Glutamatergic neuron (in vitro differentiated cells): ENCODE results near the gene PPP6R3. TPM values are rescaled to one million over a fixed set of nuclear protein-coding genes. Genes with fewer than 3 reads are reported as not detected.

Source experiments
- DNase-seq: peaks from one replicate; pipeline ENCODE4 v3.0.0; 2022
- H3K27ac Mint-ChIP-seq: one replicate; pipeline ENCODE4 v1.8.0; 2020; ENCODE audit warnings: mild to moderate bottlenecking, mixed read lengths, inconsistent platforms; ENCODE audit not compliant: unreplicated experiment
- H3K27me3 Mint-ChIP-seq: one replicate; pipeline ENCODE4 v1.8.0; 2020; ENCODE audit warnings: mild to moderate bottlenecking, moderate library complexity, mixed read lengths, inconsistent platforms; ENCODE audit not compliant: unreplicated experiment
- H3K36me3 Mint-ChIP-seq: one replicate; pipeline ENCODE4 v1.8.0; 2020; ENCODE audit warnings: mild to moderate bottlenecking, mixed read lengths, inconsistent platforms; ENCODE audit not compliant: unreplicated experiment
- H3K4me1 Mint-ChIP-seq: one replicate; pipeline ENCODE4 v1.8.0; 2020; ENCODE audit warnings: mild to moderate bottlenecking, low read depth, mixed read lengths, inconsistent platforms; ENCODE audit not compliant: unreplicated experiment
- H3K4me3 Mint-ChIP-seq: one replicate; pipeline ENCODE4 v1.8.0; 2020; ENCODE audit warnings: mild to moderate bottlenecking, mixed read lengths, inconsistent platforms; ENCODE audit not compliant: unreplicated experiment
- H3K9me3 Mint-ChIP-seq: one replicate; pipeline ENCODE4 v1.8.0; 2020; ENCODE audit warnings: mild to moderate bottlenecking, moderate library complexity, mixed read lengths, inconsistent platforms; ENCODE audit not compliant: unreplicated experiment
- CTCF ChIP-seq: fragments of 200-600 bp; sonication (generic); IDR thresholded peaks from one replicate; pipeline ENCODE4 v1.5.0; 2021; ENCODE audit not compliant: partially characterized antibody, unreplicated experiment
- total RNA-seq: library from RNA; stranded (reverse); fragmentation: NEBNext Ultra II Directional; extraction: Animal tissue kit (Norgen Biotek cat#: 25700); gene quantifications from one replicate; pipeline ENCODE4 v1.2.1, GENCODE V29; 2021; ENCODE audit not compliant: unreplicated experiment

Gene PPP6R3
- total RNA-seq, 1 donor from 2014 or later, result 312 TPM

DNA sequence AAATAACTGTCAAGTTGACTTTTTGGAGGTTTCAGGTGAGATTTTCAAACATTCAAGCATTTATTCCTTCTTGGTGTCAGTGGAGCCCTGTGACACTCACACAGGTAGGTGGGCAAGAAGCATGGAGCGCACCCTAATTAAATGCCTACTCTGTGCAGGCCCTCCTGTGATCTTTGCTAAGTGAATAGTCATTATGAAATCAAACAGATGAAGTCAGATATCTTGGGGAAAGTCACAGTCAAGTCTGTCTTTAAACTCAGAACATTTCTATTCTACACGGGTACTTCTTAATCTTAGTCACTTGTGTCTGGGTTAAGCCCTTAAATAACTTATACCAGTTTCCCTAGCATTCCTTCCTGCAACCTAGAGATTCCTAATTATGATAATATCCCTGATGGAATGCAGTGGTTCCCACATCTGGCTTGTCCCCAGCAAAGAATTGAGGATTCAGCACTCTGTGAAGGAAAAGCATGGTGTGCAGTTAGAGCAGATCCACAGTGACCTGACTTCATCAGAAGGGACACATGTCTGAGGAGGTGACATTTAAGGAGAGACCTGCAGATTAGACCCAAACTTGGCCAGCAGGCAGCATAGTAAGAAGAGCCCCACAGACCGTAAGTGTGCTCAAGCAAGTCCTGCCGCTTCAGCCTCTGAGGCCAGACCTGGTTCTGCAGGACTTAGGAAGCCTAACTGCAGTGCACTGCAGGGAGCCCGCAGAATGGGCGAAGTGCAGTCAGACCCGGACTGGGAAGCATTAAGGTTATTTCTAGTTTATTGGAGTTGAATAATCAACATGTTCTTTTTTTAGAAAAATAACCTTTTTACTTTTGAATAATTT is 138.5 kb downstream of the PPP6R3 start:
- Mint-ChIP-seq H3K4me3 (no peak overlapping the region), H3K36me3 (peaks cover 4% of the 10 kb centered on the region), H3K27ac (peak overlapping the region; percentile 12), H3K9me3 (peaks cover 7% of the 10 kb centered on the region), H3K27me3 (peaks cover 9% of the 10 kb centered on the region), H3K4me1 (no peaks in the 10 kb centered on the region)
- no peak for TF ChIP-seq CTCF
- no peak for DNase-seq

DNA sequence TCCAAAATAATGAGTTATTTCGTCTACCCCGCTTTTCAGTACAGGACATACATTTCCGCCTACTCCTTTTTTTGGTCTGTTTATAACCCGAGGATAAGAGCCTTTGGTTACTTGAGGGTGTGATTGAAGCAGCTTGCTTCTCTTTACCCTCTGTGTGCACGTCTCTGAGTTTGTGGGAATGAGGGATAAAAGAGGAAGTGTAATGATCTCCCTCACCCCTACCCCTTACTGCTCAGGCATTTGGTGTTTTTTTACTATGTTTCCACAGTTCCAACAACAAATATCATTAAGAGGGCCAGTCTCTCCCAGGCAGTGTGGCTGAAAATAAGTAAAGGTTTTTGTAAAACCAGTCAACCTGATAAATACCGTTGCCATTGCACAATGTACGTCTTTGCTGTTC is 140.6 kb downstream of the PPP6R3 start:
- Mint-ChIP-seq H3K27me3 (peaks cover 6% of the 10 kb centered on the region), H3K4me3 (no peak overlapping the region), H3K9me3 (peaks cover 4% of the 10 kb centered on the region), H3K27ac (no peak overlapping the region), H3K4me1 (no peaks in the 10 kb centered on the region), H3K36me3 (peaks cover 4% of the 10 kb centered on the region)
- no peak for TF ChIP-seq CTCF
- no peak for DNase-seq

- no peak for TF ChIP-seq CTCF
- no peak for DNase-seq
- H3K4me1 Mint-ChIP-seq, result peaks cover 2% of the 10 kb centered on the region
- H3K27me3 Mint-ChIP-seq, result peaks cover 3% of the 10 kb centered on the region
- H3K9me3 Mint-ChIP-seq, result peaks cover 10% of the 10 kb centered on the region
- H3K27ac Mint-ChIP-seq, result no peak overlapping the region
- H3K4me3 Mint-ChIP-seq, result no peak overlapping the region
- no peaks in the 10 kb centered on the region for H3K36me3 Mint-ChIP-seq
Measured at GRCh38 chr11:68609761-68610160, 149.2 kb downstream of the PPP6R3 start.

- no peak for TF ChIP-seq CTCF
- no peak overlapping the region for H3K27ac Mint-ChIP-seq
- H3K36me3 Mint-ChIP-seq, result peaks cover under 1% of the 10 kb centered on the region
- H3K27me3 Mint-ChIP-seq, result peaks cover 4% of the 10 kb centered on the region
- DNase-seq, result no peak
- peaks cover 14% of the 10 kb centered on the region for H3K9me3 Mint-ChIP-seq
- H3K4me3 Mint-ChIP-seq, result no peak overlapping the region
- peaks cover 2% of the 10 kb centered on the region for H3K4me1 Mint-ChIP-seq
Measured at GRCh38 chr11:68610452-68611116, 150.0 kb downstream of the PPP6R3 start.

DNA sequence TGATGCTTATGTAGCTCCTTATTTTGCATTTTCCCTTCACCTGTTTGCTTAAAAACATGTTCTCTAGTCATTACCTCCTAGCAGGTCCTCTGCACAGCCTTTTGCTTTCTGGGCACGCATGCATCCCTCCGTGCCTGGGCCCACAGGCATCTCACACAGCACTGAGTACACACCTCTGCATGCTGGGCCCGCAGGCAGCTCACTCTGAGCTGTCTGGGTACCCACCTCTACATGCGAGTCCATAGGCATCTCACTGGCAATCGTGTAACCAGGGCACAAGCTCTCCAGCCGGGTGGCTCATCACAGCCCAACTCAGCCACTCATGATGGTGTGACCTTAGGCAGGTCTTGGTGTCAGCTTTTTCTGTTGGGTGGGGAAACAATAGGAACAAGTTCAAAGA is 155.1 kb downstream of the PPP6R3 start:
- no peaks in the 10 kb centered on the region for H3K4me1 Mint-ChIP-seq
- peaks cover 24% of the 10 kb centered on the region for H3K36me3 Mint-ChIP-seq
- peaks cover 19% of the 10 kb centered on the region for H3K9me3 Mint-ChIP-seq
- no peak overlapping the region for H3K27ac Mint-ChIP-seq
- TF ChIP-seq CTCF, result no peak
- DNase-seq, result no peak
- no peak overlapping the region for H3K4me3 Mint-ChIP-seq
- peaks cover 6% of the 10 kb centered on the region for H3K27me3 Mint-ChIP-seq
